Activated CD4-positive, alpha-beta T cell treated with anti-CD3 and anti-CD28 coated beads, Interleukin-2, Interleukin-4, amounts not matched to agents 100 ng/mL and 50 ng/mL, durations not matched to agents 16 hours and 8 hours (primary cell): ENCODE data around the gene PHACTR3.
A peak's percentile ranks its signal among the peaks of the same experiment; 100 is the strongest.

Source experiments
- DNase-seq: peaks from one replicate; pipeline ENCODE4 v3.0.0-alpha.2; 2020; ENCODE audit warnings: low spot score

PHACTR3 gene

DNA sequence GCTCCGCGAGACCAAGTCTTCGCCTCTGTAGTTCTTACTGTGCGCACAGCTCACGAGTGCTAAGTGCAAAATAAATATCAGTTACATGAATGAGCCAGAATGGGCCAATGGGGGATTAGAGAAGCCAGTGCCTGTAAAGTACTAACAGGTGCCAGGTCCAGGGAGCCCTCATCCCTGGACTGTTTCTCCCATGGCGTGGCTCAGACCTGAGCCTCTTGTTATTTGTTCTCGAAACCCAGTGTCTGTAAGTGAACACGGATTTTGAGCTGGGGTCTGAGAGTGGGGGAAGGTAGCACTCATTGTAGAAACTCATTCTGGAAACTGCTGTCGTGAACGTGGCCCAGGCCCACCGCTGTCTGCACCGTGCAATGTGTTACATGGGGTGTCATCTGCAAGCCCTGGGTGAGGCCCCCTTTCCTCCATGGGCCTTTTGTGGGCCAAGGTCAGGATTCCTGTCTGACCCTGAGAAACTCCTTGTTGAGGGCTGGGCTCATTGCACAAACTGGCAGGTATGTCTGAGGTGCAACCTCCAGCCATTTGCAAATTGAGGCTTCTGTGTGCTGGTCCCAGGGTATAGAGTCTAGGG lies 174.4 kb downstream of the PHACTR3 start:
- no peak for DNase-seq

GRCh38 chr20:59779656-59780380 lies 175.5 kb downstream of the PHACTR3 start:
- no peak for DNase-seq

DNA sequence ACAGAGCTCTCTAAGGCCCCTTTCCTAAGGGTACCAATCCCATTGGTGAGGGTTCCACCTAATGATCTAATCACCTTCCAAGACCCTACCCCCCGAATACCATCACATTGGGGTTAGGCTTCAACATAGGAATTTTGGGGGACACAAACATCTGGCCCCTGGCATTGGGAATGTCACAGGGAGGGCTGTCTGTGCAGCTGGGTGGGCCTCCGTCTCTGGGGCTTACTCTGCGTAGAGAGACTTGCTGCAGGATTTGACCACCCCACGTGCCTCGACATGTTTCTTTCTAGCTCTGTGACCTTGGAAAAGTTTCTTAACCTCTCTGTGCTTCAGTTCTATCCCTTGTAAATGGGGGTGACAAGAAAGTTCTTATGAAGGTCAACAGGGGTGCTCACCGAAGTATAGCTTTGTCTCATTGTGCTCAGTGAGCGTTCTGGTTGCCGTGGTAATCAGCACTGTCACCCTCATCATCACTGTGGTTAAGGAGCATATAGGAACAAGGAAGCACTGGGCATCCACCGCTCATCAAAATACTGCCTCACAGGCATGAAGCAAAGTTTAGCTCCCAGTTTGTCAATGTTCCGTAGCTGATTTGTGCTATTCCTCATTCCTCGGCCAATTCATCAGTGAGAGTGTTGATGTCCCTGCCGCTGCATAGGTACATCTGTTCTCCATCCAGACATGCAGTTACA lies 176.3 kb downstream of the PHACTR3 start:
- no peak for DNase-seq

DNA sequence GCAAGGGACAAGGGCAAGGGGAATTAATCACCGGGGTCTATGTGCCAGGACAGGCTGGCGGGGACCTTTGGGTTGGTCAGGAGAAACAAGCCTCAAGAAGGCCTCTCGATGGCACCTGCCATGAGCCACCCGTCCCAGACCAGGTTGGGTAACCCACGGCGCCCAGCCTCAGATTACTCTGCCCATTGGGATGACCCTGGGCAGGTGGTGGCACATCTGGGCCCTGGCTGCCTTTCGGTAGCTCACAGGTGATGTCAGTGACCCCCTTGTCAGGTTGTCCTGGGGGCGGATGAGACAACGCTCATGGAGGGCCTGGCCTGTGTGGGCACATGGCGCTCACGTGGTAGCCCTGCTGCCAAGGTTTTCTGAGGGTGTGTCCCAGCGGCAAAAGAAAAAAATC lies 176.9 kb downstream of the PHACTR3 start:
- no peak for DNase-seq

- DNase-seq: peak; percentile 45
Observed at GRCh38 chr20:59782986-59783640, 178.8 kb downstream of the PHACTR3 start.

DNA sequence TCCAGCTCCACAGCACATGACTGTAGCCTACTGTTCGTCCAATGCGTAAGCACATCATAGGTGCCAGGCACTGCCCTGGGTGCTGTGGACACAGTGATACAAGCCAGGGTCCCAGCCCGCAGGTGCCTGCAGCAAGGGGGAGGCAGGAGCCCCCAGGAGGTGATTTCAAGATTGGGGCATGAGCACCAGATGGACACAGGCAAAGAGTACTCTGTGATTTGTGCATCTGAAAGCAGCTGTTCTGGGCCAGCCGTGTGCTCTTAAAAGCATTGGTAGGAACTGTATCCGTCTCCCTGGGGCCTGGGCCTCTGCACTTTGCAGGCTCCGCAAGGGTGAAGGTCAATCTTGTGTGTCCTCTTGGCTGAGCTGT lies 179.3 kb downstream of the PHACTR3 start:
- DNase-seq: no peak

GRCh38 chr20:59784365-59784764 lies 180.0 kb downstream of the PHACTR3 start:
- no peak for DNase-seq

DNA sequence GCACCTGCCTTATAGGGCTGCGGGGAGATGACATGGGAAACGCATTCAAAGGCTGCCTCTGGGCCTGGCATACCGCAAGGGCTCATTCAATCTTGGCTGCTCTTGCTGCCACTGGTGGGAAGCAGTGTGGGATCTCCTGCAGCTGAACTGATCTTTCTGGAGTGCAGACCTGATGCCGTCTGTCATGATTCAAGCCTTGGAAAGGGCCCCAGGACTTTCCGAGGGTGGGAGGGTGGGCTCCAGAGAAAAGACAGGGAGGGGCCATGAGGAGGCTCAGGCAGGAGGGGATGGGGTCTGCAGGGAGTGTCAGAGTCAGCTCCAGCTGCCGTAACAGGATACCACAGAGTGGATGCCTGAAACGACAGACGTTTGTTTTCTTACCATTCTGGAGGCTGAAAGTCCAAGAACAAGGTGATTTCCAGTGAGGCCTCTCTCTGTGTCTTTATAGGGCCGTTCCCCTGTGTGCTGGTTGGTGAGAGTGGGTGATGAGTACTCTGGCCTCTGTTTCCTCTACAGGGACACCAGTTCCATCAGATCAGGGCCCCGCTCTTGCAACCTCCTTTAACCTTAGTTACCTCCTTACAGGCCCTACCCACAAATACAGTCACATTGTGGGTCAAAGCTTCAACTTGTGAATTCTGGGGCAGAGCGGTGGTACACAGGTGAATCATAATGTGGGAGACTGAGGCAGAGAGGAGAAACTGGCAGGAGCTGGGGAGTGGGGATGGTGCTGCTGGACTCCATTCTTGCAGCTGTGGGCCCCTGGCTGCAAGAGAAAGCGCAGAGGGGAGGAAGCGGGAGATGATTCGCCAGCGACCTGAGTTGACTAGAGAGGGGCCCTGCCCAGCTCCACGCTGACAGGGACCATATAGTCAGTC lies 180.7 kb downstream of the PHACTR3 start:
- DNase-seq: no peak

DNA sequence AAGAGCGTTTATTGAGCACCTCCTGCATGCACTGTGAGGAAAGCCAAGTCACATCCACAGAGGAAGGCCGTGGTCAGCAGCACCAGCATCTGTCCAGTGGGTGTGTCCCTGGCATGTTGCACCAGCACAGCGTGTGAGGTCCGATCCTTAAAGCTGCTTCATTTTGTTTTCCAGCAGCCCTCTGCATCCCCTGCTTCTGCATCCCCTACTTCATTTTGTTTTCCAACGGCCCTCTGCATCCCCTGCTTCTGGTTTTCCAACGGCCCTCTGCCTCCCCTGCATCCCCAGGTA lies 181.3 kb downstream of the PHACTR3 start:
- DNase-seq: no peak

- DNase-seq: no peak
Observed at GRCh38 chr20:59785986-59786795, 181.9 kb downstream of the PHACTR3 start.

- DNase-seq: no peak
Observed at GRCh38 chr20:59786801-59787537, 182.6 kb downstream of the PHACTR3 start.

DNA sequence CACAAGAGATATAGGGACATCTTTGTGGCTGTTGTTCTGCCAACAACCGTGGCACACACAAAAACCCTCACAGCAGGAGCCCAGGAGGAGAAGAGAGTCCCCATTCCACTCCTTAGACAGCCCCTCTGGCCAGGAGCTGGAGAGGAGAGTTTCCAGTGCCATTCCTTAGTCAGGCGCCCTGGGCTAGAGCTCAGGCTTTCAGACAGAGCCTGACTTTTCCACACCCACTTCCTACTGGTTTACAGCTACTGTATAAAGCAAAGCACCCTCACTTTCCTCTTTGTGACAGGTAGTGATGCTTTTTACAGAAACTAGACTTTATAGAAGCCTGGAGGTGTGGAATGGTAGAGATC lies 183.2 kb downstream of the PHACTR3 start:
- DNase-seq: no peak

DNA sequence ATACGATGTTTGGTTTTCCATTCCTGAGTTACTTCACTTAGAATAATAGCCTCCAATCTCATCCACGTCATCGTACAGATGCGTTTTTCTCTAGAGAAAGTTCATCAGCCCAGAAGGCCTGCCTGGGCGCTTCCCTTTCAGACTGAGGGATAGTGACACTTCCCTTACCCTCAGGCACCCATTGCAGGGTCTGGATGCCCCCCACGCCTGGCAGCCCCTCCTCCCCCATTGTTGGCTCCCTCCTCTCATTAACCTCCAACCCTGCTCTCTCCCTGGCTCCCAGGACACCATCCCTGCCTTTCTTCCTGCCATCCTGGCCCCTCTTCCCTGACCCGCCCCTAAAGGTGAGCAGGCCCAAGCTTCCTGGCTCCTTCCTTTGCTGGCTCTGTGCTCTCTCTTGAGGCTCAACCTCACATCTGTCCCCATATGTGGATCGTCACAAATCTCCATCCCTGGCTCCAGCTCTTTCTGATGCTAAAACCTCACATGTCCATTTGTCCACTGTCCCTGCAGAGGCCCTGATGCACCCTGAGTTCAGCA lies 183.9 kb downstream of the PHACTR3 start:
- DNase-seq: no peak

DNA sequence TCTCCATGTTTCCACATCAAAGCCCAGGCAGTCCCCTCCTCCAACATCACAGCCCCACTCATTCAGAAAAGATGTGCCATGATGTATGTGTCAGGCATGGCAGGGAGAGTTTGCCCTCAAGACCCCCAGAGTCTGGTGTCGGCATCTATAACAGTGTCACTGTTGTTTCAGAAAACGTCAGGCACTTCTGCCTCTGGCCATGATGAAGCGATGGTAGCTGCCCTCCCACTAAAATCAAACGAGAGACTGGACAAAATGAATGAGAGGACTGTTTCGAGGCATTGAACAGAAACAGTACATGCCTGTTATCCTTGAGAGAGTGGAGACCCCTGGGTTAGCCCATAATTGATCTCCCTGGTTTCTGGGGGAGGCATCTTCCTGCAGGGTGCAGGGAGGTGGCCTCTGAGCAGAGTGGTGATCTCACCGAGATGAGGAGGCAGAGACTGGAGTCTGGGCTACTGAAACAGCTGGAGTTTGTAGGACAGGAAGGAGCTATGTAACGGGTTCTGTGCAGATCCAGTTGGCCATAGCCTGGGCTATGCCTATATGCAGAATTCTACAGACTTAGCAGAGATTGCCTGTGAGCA lies 184.6 kb downstream of the PHACTR3 start:
- no peak for DNase-seq

DNA sequence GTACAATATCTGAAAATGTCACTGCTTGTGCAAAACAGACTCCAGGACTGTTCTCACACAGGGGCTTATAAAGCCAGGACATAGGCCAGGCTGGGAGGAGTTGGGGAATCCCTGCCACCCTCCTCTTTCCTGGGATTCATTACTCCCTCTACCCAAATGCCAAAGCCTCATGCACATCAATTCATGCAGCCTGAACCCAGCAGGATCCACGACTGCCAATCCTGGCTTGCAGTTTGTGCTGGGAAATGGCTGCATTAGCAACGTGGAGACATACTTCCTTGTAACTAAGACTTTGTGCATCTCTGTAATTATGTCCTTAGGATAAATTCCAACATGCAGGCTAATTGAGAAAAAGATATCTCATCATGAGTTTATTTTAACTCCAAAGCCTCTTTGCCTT lies 185.3 kb downstream of the PHACTR3 start:
- no peak for DNase-seq

GRCh38 chr20:59790346-59790745 lies 186.0 kb downstream of the PHACTR3 start:
- DNase-seq: no peak

DNA sequence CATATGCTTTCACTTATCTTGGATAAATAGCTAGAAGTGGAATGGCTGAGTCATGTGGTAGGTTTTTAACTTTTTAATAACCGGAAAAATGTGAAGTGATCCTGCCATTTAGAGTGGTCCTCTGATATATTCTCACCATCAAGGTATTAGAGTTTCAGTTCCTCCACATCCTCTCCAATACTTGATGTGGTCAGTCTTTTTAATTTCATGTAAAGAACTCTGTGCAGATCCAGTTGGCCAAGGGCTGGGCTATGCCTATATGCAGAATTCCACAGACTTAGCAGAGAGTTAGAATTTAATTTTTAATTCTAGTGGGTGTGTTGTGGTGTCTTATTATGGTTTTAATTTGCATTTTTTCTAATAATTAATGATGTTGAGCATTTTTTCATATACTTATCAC lies 188.0 kb downstream of the PHACTR3 start:
- no peak for DNase-seq

DNA sequence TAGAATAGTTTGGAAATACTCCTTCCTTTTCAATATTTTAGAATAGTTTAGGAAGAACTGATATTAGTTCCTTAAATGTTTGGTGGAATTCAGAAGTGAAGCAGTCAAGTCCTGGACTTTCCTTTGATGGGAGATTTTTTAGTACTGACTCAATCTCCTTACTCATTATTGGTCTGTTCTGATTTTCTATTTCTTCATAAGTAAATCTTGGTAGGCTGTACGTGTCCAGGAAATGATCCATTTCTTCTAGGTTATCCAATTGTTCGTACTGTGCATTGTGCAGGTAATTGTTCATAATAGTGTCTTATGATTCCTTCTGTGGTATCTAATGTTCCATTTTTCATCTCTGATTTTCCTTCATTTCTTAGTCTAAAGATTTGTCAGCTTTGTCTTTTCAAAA lies 190.2 kb downstream of the PHACTR3 start:
- DNase-seq: no peak

GRCh38 chr20:59800309-59800708 lies 196.0 kb downstream of the PHACTR3 start:
- DNase-seq: no peak

DNA sequence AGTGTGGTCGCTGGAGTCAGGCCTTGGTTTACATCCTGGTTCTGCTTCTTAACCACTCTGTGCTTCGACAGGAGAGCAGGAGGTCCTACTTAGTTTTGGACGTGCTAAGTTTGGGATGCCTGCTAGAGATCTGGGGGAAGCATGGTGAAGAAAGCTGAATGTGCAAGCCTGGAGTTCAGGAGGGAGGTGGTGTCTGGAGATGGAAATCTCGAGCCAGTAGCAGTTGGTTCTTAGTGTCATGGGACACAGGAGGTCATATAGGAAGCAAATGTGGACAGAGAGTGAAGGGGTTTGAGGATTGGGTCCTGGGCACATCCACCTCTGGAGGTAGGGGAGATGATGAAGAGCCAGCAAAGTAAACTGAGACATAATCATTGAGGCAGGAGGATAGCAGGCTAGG lies 197.7 kb downstream of the PHACTR3 start:
- DNase-seq: no peak
